Measurements from ENCODE around the gene PDE6B.

DNA sequence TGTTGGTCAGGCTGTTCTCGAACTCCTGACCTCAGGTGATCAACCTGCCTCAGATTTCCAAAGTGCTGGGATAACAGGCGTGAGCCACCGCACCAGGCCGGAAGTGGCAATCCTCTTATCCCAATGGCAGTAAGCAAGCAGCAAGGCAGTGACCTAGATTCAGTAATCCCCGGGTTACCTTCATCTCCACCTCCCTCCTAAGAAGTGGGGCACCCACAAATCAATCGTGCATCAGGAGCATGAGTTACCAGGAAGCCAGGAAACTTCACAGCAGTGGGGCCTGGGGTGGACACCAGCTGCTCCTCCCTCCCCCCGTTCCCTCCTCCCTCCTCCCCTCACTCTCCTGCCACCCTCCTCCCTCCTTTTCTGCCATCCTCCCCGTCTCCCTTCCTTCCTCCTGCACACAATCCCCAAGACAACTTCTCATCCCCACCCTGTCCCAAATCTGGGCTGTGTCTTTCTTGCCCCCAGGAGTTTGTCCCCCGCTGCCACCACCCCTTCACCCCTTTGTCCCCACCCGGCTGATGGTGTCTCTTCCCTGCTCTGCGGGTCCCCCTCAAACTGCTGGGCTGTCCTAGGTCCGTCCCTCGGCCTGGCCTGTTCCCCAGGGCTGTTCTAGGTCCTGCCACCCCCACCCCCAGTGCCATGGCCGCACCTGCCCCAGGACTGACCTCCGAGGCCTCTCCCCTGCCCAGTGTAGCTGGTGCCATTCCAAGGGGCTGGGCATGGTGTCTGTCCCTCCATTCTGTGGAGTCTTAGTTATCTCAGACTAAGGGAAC is 2.2 kb downstream of the PDE6B start:
- TF ChIP-seq, protein P1, sequence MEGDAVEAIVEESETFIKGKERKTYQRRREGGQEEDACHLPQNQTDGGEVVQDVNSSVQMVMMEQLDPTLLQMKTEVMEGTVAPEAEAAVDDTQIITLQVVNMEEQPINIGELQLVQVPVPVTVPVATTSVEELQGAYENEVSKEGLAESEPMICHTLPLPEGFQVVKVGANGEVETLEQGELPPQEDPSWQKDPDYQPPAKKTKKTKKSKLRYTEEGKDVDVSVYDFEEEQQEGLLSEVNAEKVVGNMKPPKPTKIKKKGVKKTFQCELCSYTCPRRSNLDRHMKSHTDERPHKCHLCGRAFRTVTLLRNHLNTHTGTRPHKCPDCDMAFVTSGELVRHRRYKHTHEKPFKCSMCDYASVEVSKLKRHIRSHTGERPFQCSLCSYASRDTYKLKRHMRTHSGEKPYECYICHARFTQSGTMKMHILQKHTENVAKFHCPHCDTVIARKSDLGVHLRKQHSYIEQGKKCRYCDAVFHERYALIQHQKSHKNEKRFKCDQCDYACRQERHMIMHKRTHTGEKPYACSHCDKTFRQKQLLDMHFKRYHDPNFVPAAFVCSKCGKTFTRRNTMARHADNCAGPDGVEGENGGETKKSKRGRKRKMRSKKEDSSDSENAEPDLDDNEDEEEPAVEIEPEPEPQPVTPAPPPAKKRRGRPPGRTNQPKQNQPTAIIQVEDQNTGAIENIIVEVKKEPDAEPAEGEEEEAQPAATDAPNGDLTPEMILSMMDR (IDR thresholded peaks at IDR 0.05): no peak
- no peak for TF ChIP-seq POLR2A (IDR thresholded peaks at IDR 0.05; ENCODE audit: low read depth)

Data from esophagus muscularis mucosa (tissue), 3 donors.